Measurements from ENCODE around the gene CASTOR1.

GRCh38 chr22:30309951-30310741 is 20.8 kb upstream of the CASTOR1 start:
- TF ChIP-seq CTCF (conservative IDR thresholded peaks at IDR 0.05) (no peak), ZFX (IDR thresholded peaks at IDR 0.05) (no peak)
